ENCODE measurements around the gene IP6K3.

IP6K3 gene

DNA sequence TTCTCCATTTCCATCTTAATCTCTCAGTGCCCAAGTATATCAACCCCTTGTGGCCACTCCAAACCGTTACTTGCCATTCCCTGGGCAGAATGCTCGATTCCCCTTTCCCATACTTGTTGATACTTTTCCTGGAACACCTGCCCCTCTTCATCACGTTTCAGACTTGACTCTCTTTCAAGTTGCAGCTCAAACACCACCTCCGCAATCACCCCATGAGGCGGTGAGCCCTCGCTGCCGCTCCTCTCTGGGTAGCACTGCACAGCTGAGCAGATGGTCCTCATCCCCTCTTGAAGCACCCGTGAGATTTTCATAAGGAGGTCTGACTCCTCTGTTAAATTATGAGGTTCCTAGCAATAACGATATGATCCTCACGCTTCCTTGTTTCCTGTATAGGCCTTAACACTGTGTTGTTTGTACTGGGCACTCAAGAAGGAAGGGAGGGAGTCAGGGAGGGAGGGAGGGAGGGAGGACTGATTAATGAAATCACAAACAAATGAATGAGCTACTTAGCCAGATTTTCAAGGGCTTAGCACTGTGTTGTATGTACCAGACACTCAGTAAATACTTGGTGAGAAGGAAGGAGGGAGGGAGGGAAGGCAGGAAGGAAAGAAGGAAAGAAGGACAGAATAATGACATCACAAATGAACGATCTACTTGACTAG is 27.2 kb downstream of the IP6K3 start:
- DNase-seq = peak; percentile 40

DNA sequence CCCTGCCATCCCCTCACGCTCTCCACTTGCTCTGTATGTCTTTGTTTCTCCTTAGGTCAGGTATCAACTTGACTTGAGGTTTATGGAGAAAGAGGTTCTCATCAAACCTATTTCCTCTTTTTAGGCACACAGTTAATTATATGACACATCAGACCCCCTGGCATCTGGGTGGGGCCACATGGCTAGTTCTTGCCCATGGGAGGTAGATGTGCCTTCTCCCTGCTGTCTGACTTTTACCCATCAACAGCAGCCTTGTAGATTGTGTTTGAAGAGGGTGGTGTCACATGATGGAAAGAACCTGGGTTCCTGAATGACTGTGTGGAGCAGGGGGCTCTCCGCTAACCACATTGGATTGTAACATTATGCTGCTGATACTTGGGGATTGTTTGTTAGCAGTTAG is 28.0 kb downstream of the IP6K3 start:
- DNase-seq = no peak

DNA sequence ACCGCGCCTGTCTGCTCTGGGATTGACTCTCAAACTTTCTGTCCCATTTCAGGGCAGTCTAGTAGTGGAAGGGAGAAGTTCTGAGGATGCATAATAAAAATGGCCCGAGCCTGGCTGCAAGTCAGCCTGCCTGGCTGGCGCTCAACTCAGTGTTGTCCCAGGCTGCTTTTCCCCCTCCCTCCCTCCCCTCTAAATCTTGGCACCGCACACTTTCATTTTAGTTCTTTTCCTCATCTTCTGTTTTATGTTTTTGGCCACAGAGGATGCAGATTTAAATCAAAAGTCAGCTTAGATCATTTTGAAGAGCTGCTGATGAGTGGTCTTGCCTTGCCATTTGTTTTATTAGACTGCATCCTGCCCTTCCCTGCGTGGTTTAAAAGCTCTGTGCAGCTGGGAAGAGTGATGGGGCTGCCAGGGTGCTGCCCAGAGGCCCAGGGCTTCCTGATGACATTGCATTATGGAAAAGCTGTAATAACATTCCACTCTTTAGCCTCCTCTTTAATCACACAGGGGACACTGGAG is 28.7 kb downstream of the IP6K3 start:
- DNase-seq = peak; percentile 51

DNA sequence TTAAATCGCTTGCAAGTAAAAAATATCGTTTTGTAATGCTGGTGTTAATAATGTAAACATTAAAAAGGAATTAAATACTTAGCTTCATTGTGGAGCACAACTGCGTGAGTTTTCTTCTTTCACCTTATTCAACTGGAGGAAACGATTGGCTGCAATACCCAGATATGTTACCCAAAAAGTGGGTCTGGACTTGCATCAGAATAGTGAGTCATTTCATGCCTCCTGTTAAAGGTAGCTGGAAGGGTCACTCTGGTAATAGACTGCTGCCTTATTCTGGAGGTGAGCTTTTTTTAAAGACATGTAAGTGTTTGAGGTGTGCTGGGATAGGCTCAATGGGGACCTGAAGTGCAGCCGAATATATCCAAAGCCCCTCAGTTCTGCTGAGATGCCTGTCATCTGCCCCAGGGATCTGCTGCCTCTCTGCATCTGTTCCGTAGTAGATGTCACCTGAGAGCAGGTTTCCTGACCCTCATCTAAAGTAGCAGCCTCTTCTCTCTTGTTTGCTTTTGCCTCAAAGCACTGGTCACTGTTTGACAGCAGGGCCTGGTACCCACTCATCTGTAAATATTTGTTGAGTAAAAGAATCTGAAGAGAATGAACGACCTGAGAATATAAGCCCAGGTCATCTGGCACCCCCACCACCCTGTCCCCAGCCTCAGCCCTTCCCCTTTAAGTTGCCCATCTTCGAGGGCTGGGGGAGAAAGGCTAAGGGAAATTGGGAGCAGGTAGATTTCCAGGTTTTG is 29.6 kb downstream of the IP6K3 start:
- DNase-seq = peak; percentile 51

DNA sequence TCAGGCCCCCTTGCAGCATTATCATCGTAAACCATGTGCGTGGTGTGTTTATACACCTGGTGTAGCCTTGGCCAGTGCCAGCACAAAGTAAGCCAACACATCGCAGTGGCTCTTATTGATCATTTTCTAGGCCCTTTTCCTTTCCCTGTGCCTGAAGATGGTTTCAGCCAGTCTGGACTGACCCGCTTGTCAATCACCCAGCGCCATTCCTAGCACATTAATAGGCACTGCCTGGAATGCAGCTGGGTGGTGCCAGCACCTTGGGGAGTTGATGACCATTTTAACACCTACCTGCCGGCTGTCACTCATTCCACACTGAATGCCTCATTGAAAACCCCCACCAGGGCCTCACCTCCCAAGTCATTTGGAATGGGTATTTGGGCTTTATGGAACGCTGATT is 30.3 kb downstream of the IP6K3 start:
- peak; percentile 89 for DNase-seq

DNA sequence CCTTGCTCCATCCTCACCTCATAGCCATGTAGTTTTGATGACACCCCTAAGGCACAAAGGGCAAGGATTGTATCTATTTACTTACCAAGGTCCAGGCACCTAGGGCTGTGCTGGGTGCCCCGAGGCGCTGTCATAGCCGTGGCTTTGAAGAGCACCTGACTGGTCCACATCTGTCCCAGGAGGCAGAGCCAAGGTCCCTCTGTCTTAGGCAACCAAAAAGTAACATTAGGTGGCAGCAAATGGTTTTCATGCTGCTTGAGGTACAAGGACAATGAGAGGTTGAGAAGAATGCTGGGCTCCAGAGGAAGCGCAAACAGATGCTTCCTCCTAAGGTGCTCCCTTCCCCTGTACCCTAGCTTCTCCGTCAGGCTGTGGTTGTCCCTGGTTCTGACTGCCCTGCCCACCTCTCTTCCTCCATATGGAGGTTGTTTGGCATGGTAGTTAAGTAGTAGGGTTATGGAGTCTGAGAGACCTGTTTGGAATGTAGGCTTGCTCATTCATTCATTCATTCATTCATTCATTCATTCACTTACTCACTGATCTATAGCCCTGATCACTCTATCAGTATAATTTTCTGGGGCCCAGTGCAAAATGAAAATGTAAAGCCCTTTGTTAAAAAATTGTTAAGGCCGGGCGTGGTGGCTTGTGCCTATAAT is 32.2 kb downstream of the IP6K3 start:
- peak; percentile 23 for DNase-seq

DNA sequence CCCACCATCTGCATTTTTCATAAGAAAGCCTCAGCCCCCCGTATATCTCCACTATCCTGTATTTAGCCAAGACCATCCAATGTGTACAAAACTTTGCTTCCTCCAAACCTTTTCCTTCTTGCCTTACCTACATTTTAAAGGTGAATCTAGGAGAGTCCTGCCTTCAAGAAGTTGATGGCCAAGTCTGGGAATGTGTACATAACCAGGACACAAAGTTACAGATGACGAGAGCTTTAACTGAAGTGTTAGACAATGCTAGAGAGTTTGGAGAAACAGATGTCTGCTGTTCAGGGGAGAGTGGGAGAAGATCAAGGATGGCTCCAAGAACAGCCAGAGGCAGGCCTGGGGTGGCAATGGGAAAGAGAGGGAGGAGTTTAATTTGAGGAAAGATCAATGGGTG is 32.9 kb downstream of the IP6K3 start:
- no peak for DNase-seq

DNA sequence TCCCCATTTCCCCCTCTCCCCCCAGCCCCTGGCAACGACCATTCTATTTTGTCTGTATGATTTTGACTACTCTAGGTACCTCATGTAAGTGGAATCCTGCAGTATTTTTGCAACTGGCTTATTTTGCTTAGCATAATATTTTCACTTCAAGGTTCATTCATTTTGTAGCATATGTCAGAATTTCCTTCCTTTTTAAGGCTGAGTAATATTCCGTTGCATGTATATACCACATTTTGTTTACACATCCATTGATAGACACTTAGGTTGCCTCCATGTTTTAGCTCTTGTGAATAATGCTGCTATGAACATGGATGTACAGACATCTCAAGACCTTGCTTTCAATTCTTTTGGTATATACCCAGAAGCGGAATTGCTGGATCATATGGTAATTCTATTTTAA is 33.8 kb downstream of the IP6K3 start:
- DNase-seq = no peak

DNA sequence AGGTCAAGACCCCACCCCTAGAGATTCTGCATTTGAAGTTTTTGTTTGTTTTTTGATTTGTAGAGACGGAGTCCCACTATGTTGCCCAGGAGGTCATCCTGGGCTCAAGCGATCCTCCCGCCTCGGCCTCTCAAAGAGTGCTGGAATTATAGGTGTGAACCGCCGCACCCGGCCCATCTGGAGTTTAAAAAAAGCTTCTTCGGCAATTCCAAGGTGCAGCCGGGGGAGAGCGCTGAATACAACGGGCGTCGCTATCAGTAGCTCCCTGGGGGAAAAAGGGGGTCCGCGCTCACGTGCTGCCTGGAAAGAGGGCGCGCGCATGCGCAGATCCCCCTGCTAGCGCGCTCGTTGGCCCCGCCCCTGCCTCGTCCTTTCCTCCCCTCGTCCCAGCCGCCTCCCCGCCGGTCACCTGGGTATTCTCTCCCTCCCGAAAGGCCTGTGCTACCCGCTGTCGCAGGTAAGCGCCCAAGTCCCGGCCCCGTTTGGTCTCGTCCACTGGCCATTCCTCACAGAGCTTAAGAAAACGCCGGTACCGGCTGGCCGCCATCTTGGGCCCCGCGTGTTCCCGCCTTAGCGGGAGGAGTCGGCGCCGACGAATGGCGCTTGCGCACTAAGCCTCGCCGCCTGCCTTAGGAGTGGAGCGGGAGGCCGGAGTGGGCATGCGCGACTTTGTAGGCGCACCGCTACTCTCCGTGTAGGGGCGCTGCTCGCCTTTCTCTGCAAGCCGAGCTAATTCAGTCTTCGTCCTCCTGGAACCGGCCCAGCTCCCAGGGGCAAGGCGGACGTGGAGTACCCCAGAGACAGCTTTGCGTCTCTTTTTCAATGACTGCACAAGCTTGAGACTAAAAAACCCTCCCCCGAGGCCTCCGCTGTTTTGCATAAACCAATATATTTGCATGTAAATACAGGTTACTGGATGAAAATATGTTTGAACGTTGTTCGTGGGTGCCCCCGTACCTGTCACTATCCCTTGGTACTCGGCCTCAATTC is 35.3 kb downstream of the IP6K3 start, which contains the start of gene UQCC2:
Gene UQCC2 (minus strand): TSS at position 561 of the 990 bp plus-strand sequence. CDS start 14 bp downstream, at position 547.
- peak; percentile 93 for DNase-seq

DNA sequence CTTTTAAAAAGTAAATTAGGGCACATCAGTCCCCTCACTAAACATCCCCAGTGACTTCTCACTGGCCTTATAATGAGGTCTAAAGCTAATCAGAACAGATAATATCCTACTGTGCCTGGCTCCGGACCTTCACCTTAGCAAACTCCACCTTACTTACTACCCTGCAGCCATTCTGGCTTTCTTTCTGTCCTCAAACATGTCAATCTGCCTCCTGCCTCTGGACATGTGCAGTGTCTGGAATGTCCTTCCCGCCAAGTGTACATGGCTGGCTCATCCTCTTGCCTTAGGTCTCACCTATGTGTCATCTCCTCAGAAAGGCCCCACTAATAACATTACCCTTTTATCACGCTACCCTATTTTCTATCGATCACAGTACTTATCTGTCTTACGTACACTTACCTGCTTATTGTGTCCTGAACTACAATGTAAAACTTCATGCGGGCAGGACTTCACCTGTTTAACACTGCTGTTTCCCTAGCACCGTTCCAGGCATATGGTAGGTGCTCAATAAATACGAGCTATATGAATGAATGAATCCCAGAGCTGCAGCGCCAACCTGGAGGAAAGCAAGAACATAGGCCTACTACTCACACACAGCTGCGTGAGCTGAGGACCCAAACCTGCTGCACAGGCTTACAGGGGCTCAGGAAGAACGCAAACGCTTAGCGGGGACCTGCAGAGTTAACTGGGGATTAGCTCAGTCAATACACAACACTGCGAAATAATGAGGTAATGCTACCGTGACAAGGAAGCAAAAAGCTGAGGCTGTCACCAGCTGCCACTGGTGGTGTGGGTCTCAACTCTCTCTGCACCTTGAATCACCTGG is 36.2 kb downstream of the IP6K3 start:
- no peak for DNase-seq

DNA sequence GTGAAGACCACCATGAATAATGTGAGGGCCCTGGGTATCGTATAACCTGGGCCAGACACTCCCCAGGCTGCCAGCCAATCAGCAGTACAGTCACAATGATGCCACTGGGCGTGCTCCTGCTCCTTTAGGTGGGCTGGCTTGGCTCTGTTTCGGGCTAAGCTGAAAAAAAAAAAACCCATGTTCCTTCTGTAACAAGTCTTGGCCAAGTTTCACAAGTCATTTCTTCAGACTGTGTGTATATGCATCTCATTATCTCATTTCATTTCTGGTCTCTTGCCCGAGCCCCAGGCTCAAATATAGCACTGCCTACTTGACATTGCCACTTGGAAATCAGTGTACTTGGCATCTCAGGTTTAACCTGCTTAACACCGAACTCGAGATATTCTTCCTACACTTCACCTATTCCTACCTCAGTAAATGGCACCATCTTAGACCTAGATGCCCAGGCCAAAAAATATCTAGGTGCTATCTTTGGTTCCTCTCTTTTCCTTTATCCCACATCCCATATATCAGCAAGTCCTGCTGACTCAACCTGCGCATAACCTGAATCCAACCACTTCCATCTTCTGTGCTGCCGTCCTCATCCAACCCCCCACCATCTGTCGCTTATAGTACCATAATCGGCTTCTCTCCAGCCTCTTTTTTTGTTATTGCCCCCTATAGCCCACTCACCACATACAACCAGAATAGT is 37.0 kb downstream of the IP6K3 start:
- DNase-seq = no peak

DNA sequence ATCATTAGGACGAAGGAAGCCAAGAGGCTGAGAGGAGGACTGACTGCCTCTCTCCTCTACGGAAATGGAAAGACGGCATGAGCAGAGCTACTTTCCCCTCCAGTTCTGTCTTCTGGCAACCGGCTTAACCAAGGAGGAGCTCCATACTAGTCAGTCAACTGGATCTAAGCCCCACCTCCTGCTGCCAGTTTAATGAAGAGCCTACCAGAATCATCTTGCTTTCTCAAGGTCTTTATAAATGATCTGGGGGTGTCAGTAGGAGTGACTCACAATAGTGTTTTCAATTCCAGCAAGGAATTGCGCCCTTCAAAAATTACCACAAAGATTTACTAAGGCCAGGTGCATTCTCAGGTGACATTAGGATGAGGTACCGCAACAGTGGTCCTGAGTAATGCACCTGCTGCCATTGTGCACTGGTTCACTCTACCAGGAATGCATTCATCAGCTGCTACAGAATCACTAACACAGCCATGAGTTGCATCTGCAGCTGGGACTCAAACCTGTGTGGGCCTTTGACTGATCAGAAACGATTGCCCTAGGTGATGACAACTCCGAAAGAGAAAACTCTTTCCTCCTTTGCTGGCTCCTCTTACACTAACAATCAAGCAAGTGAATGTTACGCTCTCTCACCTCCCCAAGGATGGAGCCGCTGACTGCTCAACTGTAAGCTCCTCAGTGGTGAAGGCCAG is 38.0 kb downstream of the IP6K3 start:
- DNase-seq = no peak

DNA sequence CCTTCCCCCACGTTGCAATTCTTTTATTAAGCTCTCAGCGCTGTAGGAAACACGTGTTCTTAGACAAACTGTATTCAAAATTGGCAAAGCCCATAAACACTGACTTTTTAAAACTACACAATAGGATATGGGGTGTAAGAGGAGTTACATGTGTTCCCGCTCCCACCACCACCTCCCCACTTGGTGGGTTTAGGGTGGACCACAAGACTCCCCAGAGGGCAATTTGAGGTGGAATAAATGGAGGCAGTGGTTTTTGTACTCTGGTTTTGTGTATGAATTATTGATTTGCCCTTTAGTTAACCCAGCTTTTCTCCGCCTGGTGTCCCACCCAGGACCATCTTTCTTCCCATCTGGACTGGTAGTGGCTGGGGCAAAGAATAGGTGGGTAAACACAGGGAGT is 38.9 kb downstream of the IP6K3 start:
- peak; percentile 72 for DNase-seq

DNA sequence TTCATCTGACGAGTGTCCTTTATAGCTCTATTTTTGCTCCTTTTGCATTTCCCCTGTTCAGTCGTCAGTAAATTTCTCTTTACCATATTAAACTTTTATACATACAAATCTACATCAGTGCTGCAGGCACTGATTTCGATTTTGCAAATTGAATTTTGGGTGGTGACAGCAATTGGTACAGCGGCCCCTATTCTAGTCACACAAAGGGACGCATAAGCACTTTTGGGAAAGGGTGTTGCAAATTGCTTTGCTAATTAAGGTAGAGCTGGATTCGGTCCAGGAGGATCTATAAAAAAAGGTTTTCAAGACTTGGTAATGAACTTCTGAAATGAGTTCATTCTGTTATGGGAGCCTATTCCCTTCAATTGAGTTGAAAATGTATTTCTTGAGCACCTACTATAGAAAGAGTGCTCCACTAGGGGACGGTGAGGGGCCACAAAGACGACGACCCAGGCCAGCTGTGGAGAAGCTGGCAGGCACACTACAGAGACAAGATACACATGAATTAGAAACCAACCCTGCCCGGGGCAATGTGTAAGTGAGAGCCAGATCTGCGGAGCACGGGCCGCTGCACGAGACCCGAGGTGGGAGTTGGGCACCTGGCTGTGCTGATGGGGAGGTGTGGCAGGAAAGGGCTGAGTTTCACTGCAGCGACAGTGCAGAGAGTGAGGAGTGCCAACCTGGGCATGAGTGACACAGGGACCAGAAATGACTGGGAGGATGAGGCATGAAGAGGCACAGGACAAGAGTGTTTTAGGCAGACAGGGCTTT is 40.6 kb downstream of the IP6K3 start:
- DNase-seq = no peak

DNA sequence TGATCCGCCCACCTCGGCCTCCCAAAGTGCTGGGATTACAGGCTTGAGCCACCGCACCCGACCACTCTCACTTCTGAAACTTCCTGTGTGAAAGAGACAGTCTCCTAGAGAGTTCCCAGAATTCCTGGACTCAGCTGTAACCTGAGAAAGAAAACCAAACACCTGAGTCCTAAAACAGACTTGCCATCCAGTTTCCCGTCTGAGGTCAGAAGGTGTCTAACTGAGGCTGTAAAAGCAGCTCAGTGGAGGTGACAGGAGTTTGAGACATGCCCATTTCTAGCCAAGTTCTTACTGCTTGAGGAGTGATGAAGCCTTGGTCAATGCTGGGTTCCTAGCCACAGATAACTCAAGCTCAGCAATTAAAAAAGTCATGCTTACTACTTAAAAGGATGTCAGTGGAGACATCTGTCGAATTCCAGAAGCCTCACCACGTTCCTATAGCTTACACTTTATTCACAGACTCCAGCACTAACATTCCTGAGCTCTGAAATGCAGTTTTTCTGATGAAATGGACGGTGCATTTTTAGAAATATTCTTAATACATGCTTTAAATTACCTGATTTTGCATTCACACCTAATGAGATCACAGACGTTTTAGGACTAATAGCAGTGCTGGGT is 41.3 kb downstream of the IP6K3 start:
- no peak for DNase-seq

DNA sequence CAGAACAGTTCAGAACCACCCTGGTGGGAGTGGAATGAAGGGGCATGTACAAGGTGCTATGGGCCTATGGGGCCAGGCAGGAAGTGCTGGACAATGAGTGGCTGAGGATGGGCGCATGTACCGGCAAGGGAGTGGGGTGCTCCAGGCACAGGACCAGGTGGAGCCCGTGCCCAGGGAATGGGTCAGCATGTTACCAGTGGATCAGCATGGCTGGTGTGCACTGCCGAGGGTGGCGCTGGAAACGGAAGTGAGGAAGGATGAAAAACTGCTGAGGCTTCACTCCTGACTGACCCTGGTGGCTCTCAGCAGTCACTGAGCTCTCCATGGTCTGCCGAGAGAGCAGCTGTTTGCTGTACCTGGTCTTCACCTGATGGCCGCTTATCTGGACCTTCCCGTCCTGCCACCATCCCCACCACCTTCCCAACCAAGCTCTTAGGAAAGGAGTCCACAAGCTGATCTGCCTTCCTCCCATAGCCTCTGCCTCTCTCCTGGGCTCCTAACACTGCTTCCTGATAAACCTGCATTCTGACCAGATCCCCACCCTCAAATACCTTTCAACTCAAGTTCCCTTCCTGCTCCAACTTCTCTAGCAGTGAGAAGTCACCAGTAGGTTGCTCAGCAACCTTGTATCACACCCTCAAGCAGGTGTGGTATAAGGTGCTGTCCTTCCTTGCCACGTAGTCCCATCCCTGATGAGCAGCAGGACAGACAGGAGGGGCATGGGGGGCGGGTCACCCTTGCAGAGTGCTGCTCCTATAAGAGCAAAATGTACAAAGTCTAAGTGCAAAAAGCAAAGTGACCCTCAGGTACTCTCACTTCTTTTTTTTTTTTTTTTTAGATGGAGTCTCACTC is 42.3 kb downstream of the IP6K3 start:
- no peak for DNase-seq

DNA sequence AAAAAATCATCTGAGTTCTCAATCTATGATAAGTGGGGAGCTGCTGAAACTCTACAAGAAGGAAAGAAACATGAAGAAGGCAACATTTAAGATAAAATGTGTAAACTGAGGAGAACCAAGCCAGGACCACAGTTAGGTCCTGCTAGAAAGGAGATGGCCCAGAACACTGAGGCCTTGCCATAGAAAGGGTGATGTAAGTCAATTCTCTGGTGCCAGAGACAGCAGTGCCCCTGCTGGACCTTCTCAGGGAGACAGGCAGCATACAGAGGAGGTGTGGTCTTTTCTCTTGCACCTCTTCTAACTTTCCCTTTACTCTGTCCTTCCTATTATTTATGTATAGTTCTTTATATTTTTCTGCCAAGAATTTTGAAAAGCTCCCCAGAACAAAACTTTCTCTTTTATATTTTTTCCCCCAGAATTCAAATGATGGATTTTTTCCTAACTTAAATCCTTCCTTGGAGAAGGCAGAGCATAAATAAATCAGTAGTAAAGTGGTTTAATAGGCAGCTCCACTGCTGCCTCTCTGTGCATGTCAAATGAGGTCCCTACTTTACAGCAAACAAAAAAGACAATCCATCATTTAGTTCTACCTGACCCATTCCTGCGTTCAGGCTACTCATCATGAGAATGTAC is 44.2 kb downstream of the IP6K3 start:
- DNase-seq = peak; percentile 18
